Kidney glomerular epithelial cell (primary cell): ENCODE measurements around the gene KMT2E.

Source experiments
- DNase-seq: peaks from one replicate; lab custom pipeline; 2025; lab: John Stamatoyannopoulos, UW

Gene KMT2E

DNA sequence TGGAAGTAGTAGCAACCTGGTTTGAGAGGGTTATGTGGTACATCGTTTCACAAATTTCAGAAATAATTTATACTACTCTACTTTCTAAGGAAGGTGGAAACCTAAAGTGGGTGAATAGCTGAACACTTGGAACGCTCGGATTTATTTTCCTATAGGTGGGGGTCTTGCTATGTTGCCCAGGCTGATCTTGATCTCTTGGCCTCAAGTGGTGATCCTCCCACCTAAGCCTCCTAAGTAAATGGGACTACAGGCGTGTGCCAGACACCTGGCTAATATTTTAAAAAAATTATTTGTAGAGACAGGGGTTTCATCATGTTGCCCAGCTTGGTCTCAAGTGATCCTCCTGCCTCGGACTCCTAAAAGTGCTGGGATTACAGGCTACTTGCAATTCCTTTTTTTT lies 6.7 kb upstream of the KMT2E start:
- no peak for DNase-seq

DNA sequence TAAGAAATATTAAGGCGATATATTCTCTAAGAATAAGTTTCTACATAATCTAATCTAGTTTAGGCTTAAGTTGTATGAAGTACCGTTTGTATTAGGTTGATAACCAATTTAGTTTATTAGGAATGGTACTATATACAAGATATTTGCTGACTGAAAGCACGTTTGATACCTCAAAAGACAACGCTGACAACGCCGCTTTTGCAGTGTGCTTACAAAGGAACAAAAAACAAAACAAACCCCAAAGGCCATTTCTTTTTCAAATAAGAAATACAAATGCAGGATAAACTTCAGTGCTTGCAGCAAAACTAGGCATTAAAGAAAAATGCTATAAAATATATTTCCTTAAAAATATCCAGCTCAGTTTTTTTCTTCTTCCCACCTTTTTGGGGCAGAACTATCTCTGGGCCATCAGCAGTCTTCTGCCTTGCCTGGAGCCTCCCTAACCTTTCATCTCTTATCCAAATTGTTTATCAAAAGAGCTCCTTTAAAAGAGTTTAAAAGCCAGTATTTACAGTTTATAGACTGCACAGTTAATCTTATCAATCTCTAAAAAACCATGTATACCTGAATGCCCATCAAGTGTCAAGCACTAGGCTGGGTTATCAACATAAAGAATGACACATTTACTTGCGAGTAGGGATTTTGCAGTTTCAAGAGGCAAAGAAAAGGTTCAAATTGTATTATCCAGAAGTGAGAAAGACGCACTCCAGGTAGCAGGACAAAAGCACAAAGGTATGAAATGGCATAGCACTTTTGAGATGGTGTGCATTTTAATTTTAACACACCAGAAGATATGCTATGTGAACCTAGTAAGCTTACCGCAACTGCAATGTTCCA lies 4.1 kb upstream of the KMT2E start:
- no peak for DNase-seq

DNA sequence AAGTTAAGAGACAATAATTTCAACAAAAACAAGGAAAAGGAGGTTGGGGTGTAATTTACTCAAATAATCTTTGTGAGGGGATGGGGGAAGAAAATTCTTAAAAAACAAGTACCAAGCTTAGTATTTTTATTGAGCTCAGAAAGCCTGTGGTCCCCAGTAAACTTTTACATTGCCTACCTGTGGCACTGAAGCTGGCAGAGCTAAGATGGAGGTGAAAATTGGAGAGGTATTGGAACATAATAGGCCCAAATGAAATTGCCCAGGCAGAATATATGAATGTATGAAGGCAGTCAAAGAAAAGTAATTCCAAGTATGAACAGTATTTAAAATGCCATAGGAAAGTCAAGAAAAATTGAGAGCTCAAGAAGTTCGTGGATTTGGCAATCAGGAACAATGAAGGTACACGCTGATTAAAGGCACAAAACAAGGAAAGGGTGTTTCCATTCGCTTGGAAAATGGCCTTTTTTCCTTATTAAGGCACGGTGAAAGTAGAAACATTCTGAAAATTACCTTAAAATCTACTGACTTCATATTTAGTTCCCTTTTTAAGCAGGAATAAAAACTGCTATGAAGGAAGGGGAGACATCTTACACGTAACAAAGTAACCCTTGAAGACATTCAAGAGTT lies 3.4 kb upstream of the KMT2E start:
- peak; percentile 52 for DNase-seq

DNA sequence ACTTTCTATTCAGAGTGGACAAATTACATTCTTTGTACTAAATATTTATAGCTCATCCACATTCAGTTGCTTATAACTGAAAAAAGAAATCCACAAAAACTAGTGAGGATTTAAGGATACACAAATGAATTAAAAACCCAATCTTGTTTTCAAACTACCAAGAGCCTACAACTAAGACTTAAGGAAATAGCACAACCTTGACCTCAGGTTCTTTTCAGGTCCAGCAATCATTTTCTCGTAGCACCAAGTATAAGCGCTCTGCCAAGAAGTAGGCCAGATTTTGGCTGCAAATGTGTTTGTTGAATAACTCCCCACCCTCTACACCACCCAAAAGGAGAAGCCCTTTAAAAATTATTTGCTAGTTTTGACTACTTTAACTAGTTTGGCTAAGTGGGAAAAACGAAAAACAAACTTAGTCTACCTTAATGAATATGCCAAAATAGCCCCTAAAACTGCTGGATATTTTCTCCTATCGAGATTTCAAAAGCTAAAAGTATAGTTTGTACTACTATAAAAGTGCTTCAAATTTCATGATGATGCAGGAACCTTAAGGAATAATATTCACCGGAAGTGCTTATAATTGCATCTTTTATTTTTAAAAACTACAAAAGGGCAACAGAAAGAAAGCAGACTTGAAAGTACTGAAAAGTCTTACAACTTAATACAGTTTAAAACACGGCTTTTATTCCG lies 2.7 kb upstream of the KMT2E start:
- peak; percentile 58 for DNase-seq

DNA sequence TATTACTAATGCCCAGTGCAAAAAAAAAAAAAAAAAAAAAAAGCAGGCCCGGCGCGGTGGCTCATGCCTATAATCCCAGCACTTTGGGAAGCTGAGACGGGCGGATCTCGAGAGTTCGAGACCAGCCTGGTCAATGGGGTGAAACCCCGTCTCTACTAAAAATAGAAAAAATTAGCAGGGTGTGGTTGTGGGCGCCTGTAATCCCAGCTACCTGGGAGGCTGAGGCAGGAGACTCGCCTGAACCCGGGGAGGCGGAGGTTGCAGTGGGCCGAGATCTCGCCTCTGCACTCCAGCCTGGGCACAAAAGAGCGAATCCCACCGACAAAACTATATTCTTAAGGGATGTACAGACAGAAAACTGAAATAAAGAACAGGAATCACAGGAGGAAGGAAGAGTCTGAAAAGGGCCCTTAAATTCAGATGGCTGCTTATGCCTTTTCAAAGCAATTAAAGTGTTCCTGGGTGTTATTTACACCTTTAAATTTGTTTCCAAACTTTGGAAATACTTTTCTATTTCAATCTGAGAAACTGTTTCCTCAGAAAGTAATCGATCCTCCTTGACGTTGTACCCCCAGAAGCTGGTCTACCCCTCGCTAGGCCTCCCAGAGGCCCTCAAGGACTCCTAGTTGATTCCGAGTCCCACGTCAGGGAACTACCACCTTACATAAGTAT lies 2.0 kb upstream of the KMT2E start:
- no peak for DNase-seq

- DNase-seq = peak; percentile 97
Measured at GRCh38 chr7:105012503-105013220, 1.3 kb upstream of the KMT2E start.

- DNase-seq = peak; percentile 72
Measured at GRCh38 chr7:105013221-105013815, 687 bp upstream of the KMT2E start.

DNA sequence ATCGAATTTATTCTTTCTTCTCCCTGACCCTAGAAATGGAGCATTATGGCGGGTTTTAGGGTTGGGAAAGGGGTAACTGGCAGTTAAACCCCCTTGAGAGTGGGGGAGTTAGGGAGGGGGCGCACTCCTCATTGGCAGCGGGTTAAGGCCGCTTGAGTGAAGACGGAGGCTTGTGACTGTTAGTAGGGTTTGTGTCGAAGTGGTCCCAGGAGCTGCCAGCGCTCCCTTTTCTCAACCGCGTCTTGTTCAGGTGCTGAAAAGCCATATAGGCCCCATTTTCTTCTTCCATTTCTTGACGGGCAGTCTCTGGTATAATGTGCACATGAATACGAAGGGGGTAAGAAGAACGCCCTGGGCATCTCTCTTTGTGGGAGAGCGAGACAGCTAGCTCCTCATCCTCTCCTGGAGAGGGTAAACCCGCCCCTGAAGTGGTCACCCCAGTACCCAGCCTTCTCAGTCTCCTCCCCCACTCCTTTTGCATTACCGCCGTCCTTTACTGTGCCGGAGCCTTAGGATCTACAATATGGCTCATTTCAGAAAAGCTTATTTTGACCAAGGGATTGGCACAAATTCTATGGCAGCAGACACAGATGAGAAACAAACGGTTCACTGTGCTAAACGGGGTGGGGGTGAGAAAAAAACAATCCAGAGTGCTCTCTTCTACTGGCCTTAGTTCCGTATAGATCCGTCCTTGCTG lies 836 bp downstream of the KMT2E start:
- DNase-seq = peak; percentile 64

GRCh38 chr7:105015390-105015965 lies 1.5 kb downstream of the KMT2E start:
- no peak for DNase-seq

DNA sequence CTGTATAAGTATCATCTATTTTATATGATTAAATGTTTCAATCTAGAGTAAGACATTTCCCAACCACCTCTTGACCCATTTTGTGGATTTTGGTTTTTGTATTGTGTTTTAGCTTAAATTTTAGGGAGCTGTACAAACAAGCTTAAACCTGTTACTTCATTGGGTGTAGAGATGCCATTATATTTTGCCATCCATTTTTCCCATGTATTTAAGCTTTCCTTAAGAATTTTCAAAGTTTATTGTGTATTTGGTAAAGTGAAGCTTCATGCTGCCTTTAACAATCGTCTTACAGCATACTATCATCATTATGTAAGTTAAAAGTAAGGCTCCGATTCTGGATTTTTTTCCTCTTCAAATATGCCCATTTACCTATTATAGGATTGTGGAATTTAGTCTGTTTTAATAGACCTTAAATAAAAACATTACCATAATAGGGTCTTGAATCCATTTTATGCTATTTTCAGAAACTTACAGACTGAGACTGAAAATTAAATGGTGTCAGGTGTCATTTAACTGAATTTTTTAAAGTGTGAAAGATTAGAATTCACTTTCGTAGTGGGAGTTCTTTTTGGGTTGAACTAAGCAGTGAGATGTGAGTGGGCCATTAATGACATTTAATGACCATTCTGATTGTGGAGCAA lies 2.2 kb downstream of the KMT2E start:
- DNase-seq = no peak

GRCh38 chr7:105016709-105017656 lies 3.0 kb downstream of the KMT2E start:
- no peak for DNase-seq

GRCh38 chr7:105017657-105018365 lies 3.8 kb downstream of the KMT2E start:
- DNase-seq = no peak

- DNase-seq = no peak
Measured at GRCh38 chr7:105019269-105019668, 5.3 kb downstream of the KMT2E start.

GRCh38 chr7:105020926-105021325 lies 6.9 kb downstream of the KMT2E start:
- no peak for DNase-seq

DNA sequence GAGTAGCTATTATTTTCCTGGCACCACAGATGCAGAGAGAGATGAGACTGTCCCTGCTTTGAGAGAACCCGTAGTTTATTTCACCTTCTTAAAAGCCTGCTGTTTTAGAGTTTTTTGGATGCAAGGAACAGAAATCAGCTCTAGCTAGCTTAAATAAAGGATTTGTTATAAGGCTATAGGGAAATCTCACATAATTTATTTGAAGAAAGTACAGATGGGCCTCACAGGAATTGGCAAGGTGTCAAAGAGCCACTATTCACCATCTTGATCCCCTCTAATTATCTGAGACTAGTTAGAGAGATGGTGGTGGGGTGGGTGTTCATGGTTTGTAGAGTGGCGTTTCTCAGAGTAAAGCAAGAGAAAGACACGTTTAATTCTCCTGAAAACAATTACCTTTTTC lies 7.3 kb downstream of the KMT2E start:
- no peak for DNase-seq

DNA sequence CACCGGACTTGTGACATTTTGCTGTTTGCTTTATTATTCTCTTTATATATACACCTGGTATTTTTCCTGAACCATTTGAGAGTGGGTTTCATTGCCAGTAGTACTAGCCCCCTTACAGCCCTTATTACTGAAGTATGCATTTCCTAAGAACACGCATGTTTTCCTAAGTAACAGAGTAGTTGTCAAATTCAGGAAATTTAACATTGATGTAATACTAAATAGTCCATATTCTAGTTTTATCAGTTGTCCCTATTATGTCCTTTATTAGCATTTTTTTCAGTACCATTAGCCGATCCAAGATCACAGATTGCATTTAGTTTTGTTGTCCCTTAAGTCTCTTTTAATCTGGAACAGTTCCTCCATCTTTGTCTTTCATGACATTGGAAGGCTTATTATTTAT lies 8.0 kb downstream of the KMT2E start:
- no peak for DNase-seq

DNA sequence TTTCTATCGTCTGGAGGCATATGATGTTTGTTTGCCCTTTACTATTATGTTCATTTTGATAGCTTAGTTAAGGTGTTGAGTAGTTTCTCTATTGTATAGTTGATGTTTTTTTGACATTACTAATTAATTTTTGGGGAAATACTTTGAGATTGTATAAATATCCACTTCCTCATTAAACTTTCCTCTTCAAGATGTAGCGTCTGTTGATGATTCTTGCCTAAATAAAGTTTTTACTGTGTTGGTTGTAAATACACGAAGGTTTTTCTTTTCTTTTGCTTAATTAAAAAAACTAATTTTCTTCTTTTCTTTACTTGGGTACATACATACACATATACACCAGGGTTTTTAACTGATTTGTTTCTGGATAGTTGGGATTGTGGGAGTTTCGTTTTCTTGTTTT lies 8.5 kb downstream of the KMT2E start:
- DNase-seq = no peak

- no peak for DNase-seq
Measured at GRCh38 chr7:105024734-105025133, 10.7 kb downstream of the KMT2E start.
